Measurements from ENCODE around the gene AMBRA1. TPM values are rescaled to one million over a fixed set of nuclear protein-coding genes. Genes with fewer than 3 reads are reported as not detected.

The AMBRA1 gene
- polyA plus RNA-seq, 1 of the 3 experiments (the other 2 are of a cell fraction): 10.4 TPM

GRCh38 chr11:46570790-46571398 lies 22.9 kb downstream of the AMBRA1 start (continued):
- TF ChIP-seq, protein P1, sequence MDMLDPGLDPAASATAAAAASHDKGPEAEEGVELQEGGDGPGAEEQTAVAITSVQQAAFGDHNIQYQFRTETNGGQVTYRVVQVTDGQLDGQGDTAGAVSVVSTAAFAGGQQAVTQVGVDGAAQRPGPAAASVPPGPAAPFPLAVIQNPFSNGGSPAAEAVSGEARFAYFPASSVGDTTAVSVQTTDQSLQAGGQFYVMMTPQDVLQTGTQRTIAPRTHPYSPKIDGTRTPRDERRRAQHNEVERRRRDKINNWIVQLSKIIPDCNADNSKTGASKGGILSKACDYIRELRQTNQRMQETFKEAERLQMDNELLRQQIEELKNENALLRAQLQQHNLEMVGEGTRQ (IDR thresholded peaks at IDR 0.05; ENCODE audit: borderline replicate concordance, low read depth, low read length): no peak
- TF ChIP-seq JUND (IDR thresholded peaks at IDR 0.05) (no peak), REST (IDR thresholded peaks at IDR 0.05; ENCODE audit: low read depth, low read length) (no peak), FOXJ3 (CRISPR knock-in tag; IDR thresholded peaks at IDR 0.05) (no peak)
- TF ChIP-seq, protein P2, sequence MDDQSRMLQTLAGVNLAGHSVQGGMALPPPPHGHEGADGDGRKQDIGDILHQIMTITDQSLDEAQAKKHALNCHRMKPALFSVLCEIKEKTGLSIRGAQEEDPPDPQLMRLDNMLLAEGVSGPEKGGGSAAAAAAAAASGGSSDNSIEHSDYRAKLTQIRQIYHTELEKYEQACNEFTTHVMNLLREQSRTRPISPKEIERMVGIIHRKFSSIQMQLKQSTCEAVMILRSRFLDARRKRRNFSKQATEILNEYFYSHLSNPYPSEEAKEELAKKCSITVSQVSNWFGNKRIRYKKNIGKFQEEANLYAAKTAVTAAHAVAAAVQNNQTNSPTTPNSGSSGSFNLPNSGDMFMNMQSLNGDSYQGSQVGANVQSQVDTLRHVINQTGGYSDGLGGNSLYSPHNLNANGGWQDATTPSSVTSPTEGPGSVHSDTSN (IDR thresholded peaks at IDR 0.05): no peak

DNA sequence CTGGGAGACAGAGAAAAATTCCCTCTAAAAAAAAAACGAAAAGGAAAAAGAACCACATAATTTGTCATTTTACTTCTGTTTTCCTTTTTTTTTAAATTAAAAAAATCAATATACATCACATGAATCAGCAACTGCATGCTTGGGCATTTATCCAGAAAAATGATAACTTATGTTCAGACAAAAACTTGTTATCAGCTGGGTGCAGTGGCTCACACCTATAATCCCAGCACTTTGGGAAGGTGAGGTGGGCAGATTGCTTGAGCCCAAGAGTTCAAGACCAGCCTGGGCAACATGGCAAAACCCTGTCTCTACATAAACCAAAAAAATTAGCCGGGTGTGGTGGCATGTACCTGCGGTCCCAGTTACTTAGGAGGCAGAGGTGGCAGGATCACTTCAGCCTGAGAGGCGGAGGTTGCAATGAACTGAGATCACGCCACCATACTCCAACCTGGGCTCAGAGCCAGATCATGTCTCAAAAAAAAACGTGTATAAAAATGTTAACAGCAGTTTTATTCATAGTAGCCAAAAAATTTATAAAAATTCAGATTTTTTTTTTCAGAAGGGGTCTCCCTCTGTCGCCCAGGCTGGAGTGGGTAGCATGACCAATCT lies 28.5 kb downstream of the AMBRA1 start:
- Histone ChIP-seq H3K27ac (ENCODE audit: low read depth in 2 of 2, low read length in 1 of 2) (peak overlapping the region in 1 of 2 experiments; percentile 52; a peak in 2 of 4 replicates), H3K79me2 (ENCODE audit: insufficient read depth) (peaks cover 90% of the 10 kb centered on the region), H3K27me3 (ENCODE audit: insufficient read depth) (no peaks in the 10 kb centered on the region), H3K4me2 (0 out of 2 replicates have a peak overlapping the region, but pooled peaks have one; percentile 23), H3K9ac (no peak overlapping the region), H3K36me3 (replicated peaks in 1 of 2; ENCODE audit: control insufficient read depth in 1 of 2, insufficient read depth in 2 of 2, low read length in 1 of 2) (no peaks in the 10 kb centered on the region), H3K4me3 (ENCODE audit: low read depth in 2 of 2, low read length in 1 of 2) (no peak overlapping the region), H3K9me3 (no peaks in the 10 kb centered on the region), H2AFZ (ENCODE audit: low read depth) (no peak overlapping the region), H4K20me1 (ENCODE audit: insufficient read depth) (peaks cover 54% of the 10 kb centered on the region), H3K4me1 (ENCODE audit: control insufficient read depth in 1 of 2, insufficient read depth in 2 of 2, low read depth in 1 of 2, low read length in 1 of 2) (peaks cover 0 to 19% of the 10 kb centered on the region in 2 experiments; a peak in 3 of 4 replicates), H3F3A (replicated peaks; ENCODE audit: insufficient read depth) (peaks cover 14% of the 10 kb centered on the region), H3K9me2 (no peaks in the 10 kb centered on the region)
- no peak for TF ChIP-seq EZH2phosphoT487 (IDR thresholded peaks at IDR 0.05; ENCODE audit: borderline replicate concordance, low read depth)
- no peak for TF ChIP-seq ZBTB33 (IDR thresholded peaks at IDR 0.05; ENCODE audit: borderline replicate concordance, low read depth)
- no peak for TF ChIP-seq RAD21 (IDR thresholded peaks at IDR 0.05; ENCODE audit: low read length)
- no peak for TF ChIP-seq JUND (IDR thresholded peaks at IDR 0.05)
- TF ChIP-seq, protein P2 (IDR thresholded peaks at IDR 0.05): no peak
- TF ChIP-seq GATA2 (CRISPR knock-in tag; IDR thresholded peaks at IDR 0.05): no peak
- DNase-seq: no peak
- ChIA-PET CTCF (no interaction called here), POLR2A (no interaction called here)
- WGBS (ENCODE audit: low lambda C conversion rate): 73% methylated on average over 7 of the region's 7 CpGs
